ENCODE results near the gene CLSTN2. TPM values are rescaled to one million over a fixed set of nuclear protein-coding genes. Genes with fewer than 3 reads are reported as not detected.

CLSTN2 gene
- total and polyA plus RNA-seq, 2 experiments from 2014 or later = 23.0 to 27.0 TPM

DNA sequence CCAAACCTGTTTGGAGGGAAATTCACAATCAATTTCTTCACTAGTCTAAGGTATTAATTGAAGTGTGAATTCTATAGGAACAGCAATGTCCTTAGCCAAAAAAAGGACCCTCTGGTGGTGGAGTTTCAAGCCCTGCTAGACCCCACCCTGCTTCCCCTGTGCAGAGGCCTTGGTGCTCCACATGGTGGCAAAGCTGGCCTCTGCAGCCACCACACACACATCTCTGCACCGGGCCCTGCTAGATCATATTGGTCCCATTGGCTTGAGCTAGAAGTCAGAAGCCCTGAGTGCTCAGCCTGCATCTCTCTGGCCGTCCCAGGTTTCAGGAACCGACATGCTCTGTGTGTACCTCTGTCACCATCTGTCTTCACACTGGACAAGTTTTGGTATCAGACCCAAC is 522.0 kb downstream of the CLSTN2 start:
- H3K4me3 ChIP-seq = no peak overlapping the region
- TF ChIP-seq, protein P1, sequence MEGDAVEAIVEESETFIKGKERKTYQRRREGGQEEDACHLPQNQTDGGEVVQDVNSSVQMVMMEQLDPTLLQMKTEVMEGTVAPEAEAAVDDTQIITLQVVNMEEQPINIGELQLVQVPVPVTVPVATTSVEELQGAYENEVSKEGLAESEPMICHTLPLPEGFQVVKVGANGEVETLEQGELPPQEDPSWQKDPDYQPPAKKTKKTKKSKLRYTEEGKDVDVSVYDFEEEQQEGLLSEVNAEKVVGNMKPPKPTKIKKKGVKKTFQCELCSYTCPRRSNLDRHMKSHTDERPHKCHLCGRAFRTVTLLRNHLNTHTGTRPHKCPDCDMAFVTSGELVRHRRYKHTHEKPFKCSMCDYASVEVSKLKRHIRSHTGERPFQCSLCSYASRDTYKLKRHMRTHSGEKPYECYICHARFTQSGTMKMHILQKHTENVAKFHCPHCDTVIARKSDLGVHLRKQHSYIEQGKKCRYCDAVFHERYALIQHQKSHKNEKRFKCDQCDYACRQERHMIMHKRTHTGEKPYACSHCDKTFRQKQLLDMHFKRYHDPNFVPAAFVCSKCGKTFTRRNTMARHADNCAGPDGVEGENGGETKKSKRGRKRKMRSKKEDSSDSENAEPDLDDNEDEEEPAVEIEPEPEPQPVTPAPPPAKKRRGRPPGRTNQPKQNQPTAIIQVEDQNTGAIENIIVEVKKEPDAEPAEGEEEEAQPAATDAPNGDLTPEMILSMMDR (IDR thresholded peaks at IDR 0.05; ENCODE audit: poor library complexity) = no peak
- TF ChIP-seq EZH2phosphoT487 (IDR thresholded peaks at IDR 0.05; ENCODE audit: low read depth, severe bottlenecking, unreplicated experiment) = no peak
- TF ChIP-seq EZH2 (IDR thresholded peaks at IDR 0.05; ENCODE audit: borderline replicate concordance) = no peak

DNA sequence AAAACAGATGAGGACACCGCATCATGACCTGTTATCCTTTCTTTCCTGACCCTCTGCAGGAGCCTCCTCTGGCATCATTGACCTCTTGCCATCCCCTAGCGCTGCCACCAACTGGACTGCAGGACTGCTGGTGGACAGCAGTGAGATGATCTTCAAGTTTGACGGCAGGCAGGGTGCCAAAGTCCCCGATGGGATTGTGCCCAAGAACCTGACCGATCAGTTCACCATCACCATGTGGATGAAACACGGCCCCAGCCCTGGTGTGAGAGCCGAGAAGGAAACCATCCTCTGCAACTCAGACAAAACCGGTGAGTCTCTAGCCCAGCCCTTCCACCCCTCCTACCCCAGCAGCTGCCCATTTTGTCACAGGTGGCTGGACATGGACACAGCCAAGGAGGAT is 524.5 kb downstream of the CLSTN2 start:
- no peaks in the 10 kb centered on the region for H3K27me3 ChIP-seq
- no peak overlapping the region for H3K4me3 ChIP-seq
- no peaks in the 10 kb centered on the region for H3K79me2 ChIP-seq
- no peak for DNase-seq (ENCODE audit: low spot score)
- no peak overlapping the region for H3K27ac ChIP-seq
- 94% methylated on average over 8 of the region's 8 CpGs for WGBS (ENCODE audit: low lambda C conversion rate, missing lambda C conversion rate)
- H3K9me2 ChIP-seq (replicated peaks; ENCODE audit: insufficient read depth) = no peaks in the 10 kb centered on the region
- H3K4me1 ChIP-seq (ENCODE audit: insufficient read depth) = no peaks in the 10 kb centered on the region
- H2AFZ ChIP-seq = no peak overlapping the region
- TF ChIP-seq EZH2phosphoT487 (IDR thresholded peaks at IDR 0.05; ENCODE audit: low read depth, severe bottlenecking, unreplicated experiment) (no peak), EZH2 (IDR thresholded peaks at IDR 0.05; ENCODE audit: borderline replicate concordance) (no peak)
- TF ChIP-seq, protein P1 (IDR thresholded peaks at IDR 0.05; ENCODE audit: poor library complexity) = no peak
- H3K9me3 ChIP-seq (ENCODE audit: low read depth) = no peaks in the 10 kb centered on the region
- no peaks in the 10 kb centered on the region for H4K20me1 ChIP-seq (ENCODE audit: insufficient read depth, poor library complexity, severe bottlenecking)
- no peak overlapping the region for H3K4me2 ChIP-seq
- H3K36me3 ChIP-seq (replicated peaks; ENCODE audit: insufficient read depth, low read depth) = no peaks in the 10 kb centered on the region

More for the DNA sequence above, 522.0 kb downstream of the CLSTN2 start:
- Histone ChIP-seq H4K20me1 (ENCODE audit: insufficient read depth, poor library complexity, severe bottlenecking) (no peaks in the 10 kb centered on the region), H3K36me3 (replicated peaks; ENCODE audit: insufficient read depth, low read depth) (no peaks in the 10 kb centered on the region), H3K9me2 (replicated peaks; ENCODE audit: insufficient read depth) (no peaks in the 10 kb centered on the region), H2AFZ (no peak overlapping the region), H3K27me3 (no peaks in the 10 kb centered on the region), H3K9me3 (ENCODE audit: low read depth) (no peaks in the 10 kb centered on the region), H3K4me2 (no peak overlapping the region), H3K4me1 (ENCODE audit: insufficient read depth) (no peaks in the 10 kb centered on the region), H3K79me2 (no peaks in the 10 kb centered on the region), H3K27ac (no peak overlapping the region)
- DNase-seq (ENCODE audit: low spot score) = no peak
- 94% methylated on average over 3 of the region's 3 CpGs for WGBS (ENCODE audit: low lambda C conversion rate, missing lambda C conversion rate)

DNA sequence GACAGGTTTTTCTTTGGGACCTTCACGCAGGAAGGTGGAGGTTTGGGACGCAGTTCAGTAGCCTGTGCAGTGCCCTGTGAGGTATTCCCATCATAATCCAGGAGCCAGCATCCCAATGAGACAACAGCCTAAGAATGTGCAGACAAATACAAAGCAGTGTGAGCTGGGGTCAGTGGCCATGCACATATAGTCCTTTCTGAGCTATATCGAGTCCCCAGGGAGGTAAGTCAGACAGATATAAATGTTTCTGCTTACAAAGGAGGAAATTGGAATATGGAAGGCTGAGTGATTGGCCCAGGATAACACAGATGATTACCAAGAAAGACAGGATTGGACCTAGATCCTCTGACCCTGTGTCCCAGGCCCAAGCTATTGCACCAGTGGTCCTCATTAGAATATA is 526.3 kb downstream of the CLSTN2 start:
- H2AFZ ChIP-seq = no peak overlapping the region
- no peaks in the 10 kb centered on the region for H3K27me3 ChIP-seq
- no peak overlapping the region for H3K4me2 ChIP-seq
- H3K4me1 ChIP-seq (ENCODE audit: insufficient read depth) = no peaks in the 10 kb centered on the region
- H3K27ac ChIP-seq = no peak overlapping the region
- no peaks in the 10 kb centered on the region for H4K20me1 ChIP-seq (ENCODE audit: insufficient read depth, poor library complexity, severe bottlenecking)
- DNase-seq (ENCODE audit: low spot score) = no peak
- TF ChIP-seq EZH2phosphoT487 (IDR thresholded peaks at IDR 0.05; ENCODE audit: low read depth, severe bottlenecking, unreplicated experiment) (no peak), EZH2 (IDR thresholded peaks at IDR 0.05; ENCODE audit: borderline replicate concordance) (no peak)
- TF ChIP-seq, protein P1 (IDR thresholded peaks at IDR 0.05; ENCODE audit: poor library complexity) = no peak
- H3K79me2 ChIP-seq = no peaks in the 10 kb centered on the region
- no peaks in the 10 kb centered on the region for H3K9me3 ChIP-seq (ENCODE audit: low read depth)
- H3K9me2 ChIP-seq (replicated peaks; ENCODE audit: insufficient read depth) = no peaks in the 10 kb centered on the region
- H3K36me3 ChIP-seq (replicated peaks; ENCODE audit: insufficient read depth, low read depth) = no peaks in the 10 kb centered on the region
- no peak overlapping the region for H3K4me3 ChIP-seq
- WGBS (ENCODE audit: low lambda C conversion rate, missing lambda C conversion rate) = 95% methylated on average over 3 of the region's 3 CpGs

DNA sequence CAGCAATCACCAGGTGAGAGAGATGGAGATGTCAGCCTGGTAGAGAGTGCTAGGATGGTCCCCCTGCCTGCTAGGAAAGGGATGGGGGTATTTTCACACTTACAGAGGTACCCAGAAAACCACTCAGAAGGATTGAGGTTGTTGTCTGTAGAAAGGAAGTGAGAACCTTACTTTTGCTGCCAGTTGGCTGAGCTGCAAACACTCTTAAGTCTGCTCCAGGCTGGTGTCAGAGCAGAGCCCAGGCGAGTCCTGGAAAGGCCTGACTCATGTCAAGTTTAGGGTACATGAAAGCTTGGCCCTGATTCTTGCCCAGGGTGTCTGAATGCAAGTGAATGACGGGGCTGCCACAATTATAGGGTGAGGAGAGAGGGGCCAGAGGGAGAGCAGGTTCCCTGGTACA is 528.4 kb downstream of the CLSTN2 start:
- Histone ChIP-seq H4K20me1 (ENCODE audit: insufficient read depth, poor library complexity, severe bottlenecking) (no peaks in the 10 kb centered on the region), H3K4me1 (ENCODE audit: insufficient read depth) (peaks cover 3% of the 10 kb centered on the region), H3K9me2 (replicated peaks; ENCODE audit: insufficient read depth) (no peaks in the 10 kb centered on the region), H3K4me2 (no peak overlapping the region), H3K36me3 (replicated peaks; ENCODE audit: insufficient read depth, low read depth) (no peaks in the 10 kb centered on the region), H3K9me3 (ENCODE audit: low read depth) (no peaks in the 10 kb centered on the region), H3K27ac (no peak overlapping the region), H2AFZ (no peak overlapping the region), H3K27me3 (no peaks in the 10 kb centered on the region), H3K79me2 (no peaks in the 10 kb centered on the region), H3K4me3 (no peak overlapping the region)
- 64% methylated on average over 2 of the region's 2 CpGs for WGBS (ENCODE audit: low lambda C conversion rate, missing lambda C conversion rate)
- no peak for DNase-seq (ENCODE audit: low spot score)
- TF ChIP-seq, protein P1 (IDR thresholded peaks at IDR 0.05; ENCODE audit: poor library complexity) = no peak
- TF ChIP-seq EZH2phosphoT487 (IDR thresholded peaks at IDR 0.05; ENCODE audit: low read depth, severe bottlenecking, unreplicated experiment) = no peak
- TF ChIP-seq EZH2 (IDR thresholded peaks at IDR 0.05; ENCODE audit: borderline replicate concordance) = no peak

Data from hepatocyte (in vitro differentiated cells).